Body of pancreas (tissue), 4 donors: ENCODE measurements around the gene CLEC2D. TPM values are rescaled to one million over a fixed set of nuclear protein-coding genes. Genes with fewer than 3 reads are reported as not detected.
"Not testable (repeated sequence)": the region's sequence is repeated elsewhere in the genome, so short reads cannot be mapped to it uniquely, and the experiment has no call there.

Source experiments
- ATAC-seq: fragments of 150-250 bp; one replicate; pipeline ENCODE4 v1.9.1; 2016
- DNase-seq, 4 donors: peaks; one replicate each; pipeline ENCODE4 v3.0.0-alpha.2; 2019
- H3K27ac ChIP-seq, 4 donors: fragments of 200-600 bp; sonication (generic); 1 replicate in 3 of 4; 2 replicates in 1 of 4; pipeline versions ENCODE4 v1.5.1 to v1.6.1; 2016 to 2019; ENCODE audit warnings: mild to moderate bottlenecking in 1 of 4, mixed read lengths in 1 of 4, moderate library complexity in 1 of 4
- H3K27me3 ChIP-seq, 2 donors: fragments of 200-600 bp; sonication (generic); one replicate each; pipeline ENCODE4 v1.6.0; 2016; ENCODE audit warnings: mild to moderate bottlenecking in 1 of 2
- H3K36me3 ChIP-seq, 2 donors: fragments of 200-600 bp; sonication (generic); replicated peaks in 1 of 2; 2 replicates each; pipeline ENCODE4 v1.5.1; 2016; ENCODE audit warnings: low read depth in 2 of 2; ENCODE audit not compliant: insufficient read depth in 1 of 2
- H3K4me1 ChIP-seq: fragments of 200-600 bp; sonication (generic); one replicate; pipeline ENCODE4 v1.6.0; 2016
- H3K4me3 ChIP-seq, 2 donors: fragments of 200-600 bp; sonication (generic); 1 replicate in 1 of 2; 2 replicates in 1 of 2; pipeline ENCODE4 v1.5.1; 2016 to 2019
- H3K9me3 ChIP-seq, 3 donors: fragments of 200-600 bp; sonication (generic); 1 replicate in 2 of 3; 2 replicates in 1 of 3; pipeline ENCODE4 v1.5.1; 2016
- CTCF ChIP-seq, 7 experiments: fragments of 450-650 bp in 4 of 7; fragments of 200-600 bp in 3 of 7; sonication (generic) in 3 of 7; IDR thresholded peaks; one replicate each; pipeline ENCODE4 v1.5.1; 2016 to 2019; ENCODE audit warnings: antibody characterized with exemption in 7 of 7
- POLR2A ChIP-seq, 3 donors: fragments of 450-650 bp; IDR thresholded peaks; one replicate each; pipeline ENCODE4 v1.6.1; 2016; ENCODE audit warnings: antibody characterized with exemption in 3 of 3, mild to moderate bottlenecking in 2 of 3
- WGBS, 2 donors: methylation state at CpG; one replicate each; pipeline ENCODE4 v1.1.5; 2017; 5-methylcytosine and 5-hydroxymethylcytosine counted together
- intact Hi-C: fragments of 100-400 bp; cut with DNase I; formaldehyde crosslinking; loops from one replicate; pipeline ENCODE4 v1.15.1; 2023
- total RNA-seq, 2 donors: library from RNA; depleted of rRNA; stranded (reverse); fragments of >200 nt; gene quantifications; one replicate each; pipeline ENCODE4 v1.1.0, GENCODE V29; 2016

The CLEC2D gene
- total RNA-seq, 2 donors from 2014 or later = 5.3 to 7.5 TPM

- ATAC-seq = no peak
Observed at GRCh38 chr12:9736936-9737705, 67.6 kb downstream of the CLEC2D start.

GRCh38 chr12:9738905-9739304, 69.4 kb downstream of the CLEC2D start:
- H3K9me3 ChIP-seq, ATAC-seq, H3K27me3 ChIP-seq, intact Hi-C loops, DNase-seq, H3K4me3 ChIP-seq, H3K36me3 ChIP-seq: not testable (repeated sequence)
- WGBS, 2 donors = 84 to 89% methylated on average over 14 of the region's 14 CpGs
- H3K27ac ChIP-seq = peak overlapping the region in 2 of 4 donors; percentile 66 to 70
- H3K4me1 ChIP-seq = peaks cover 15% of the 10 kb centered on the region

More at GRCh38 chr12:9736936-9737705, 67.6 kb downstream of the CLEC2D start:
- Histone ChIP-seq H3K9me3 (no peaks in the 10 kb centered on the region), H3K4me3 (no peak overlapping the region), H3K27ac (peak overlapping the region in 3 of 4 donors; percentile 0 to 76 (median 5)), H3K4me1 (peaks cover under 1% of the 10 kb centered on the region), H3K36me3 (no peaks in the 10 kb centered on the region), H3K27me3 (no peaks in the 10 kb centered on the region)
- intact Hi-C loops = no loop called here
- WGBS, 2 donors = 45 to 48% methylated on average over 3 of the region's 3 CpGs
- no peak for TF ChIP-seq POLR2A (IDR thresholded peaks at IDR 0.05)
- TF ChIP-seq CTCF (IDR thresholded peaks at IDR 0.05) = no peak
- no peak for DNase-seq

- Histone ChIP-seq H3K27ac (peak overlapping the region in 3 of 4 donors; percentile 16 to 70 (median 66)), H3K4me1 (peaks cover 15% of the 10 kb centered on the region)
- not testable (repeated sequence) for H3K4me3 ChIP-seq, H3K36me3 ChIP-seq, H3K27me3 ChIP-seq, H3K9me3 ChIP-seq
- ATAC-seq (peak; percentile 55), DNase-seq (peak in 3 of 4 donors; percentile 42 to 63 (median 53))
- intact Hi-C loops = loop anchor here (10.0 kb wide), 1 partner anchor 185 kb away; no protein-coding TSS in a partner anchor
- TF ChIP-seq POLR2A (IDR thresholded peaks at IDR 0.05) = peak; percentile 27 to 68 (median 40)
- 57 to 79% methylated on average over 12 to 40 of the region's 54 CpGs for WGBS, 2 donors
Observed at GRCh38 chr12:9739404-9740105, 70.0 kb downstream of the CLEC2D start.

GRCh38 chr12:9740106-9740750, 70.7 kb downstream of the CLEC2D start:
- TF ChIP-seq POLR2A (IDR thresholded peaks at IDR 0.05) (no peak), CTCF (IDR thresholded peaks at IDR 0.05) (no peak)
- no peaks in the 10 kb centered on the region for H3K27me3 ChIP-seq
- peak overlapping the region in 3 of 4 donors; percentile 16 to 70 (median 66) for H3K27ac ChIP-seq
- no peaks in the 10 kb centered on the region for H3K36me3 ChIP-seq
- no peak overlapping the region for H3K4me3 ChIP-seq
- 42 to 74% methylated on average over 7 of the region's 7 CpGs for WGBS, 2 donors
- DNase-seq (no peak), ATAC-seq (peak; percentile 61)
- no peaks in the 10 kb centered on the region for H3K9me3 ChIP-seq
- intact Hi-C loops = loop anchor here (10.0 kb wide), 1 partner anchor 185 kb away; no protein-coding TSS in a partner anchor
- H3K4me1 ChIP-seq = peaks cover 15% of the 10 kb centered on the region

GRCh38 chr12:9741726-9742125, 72.2 kb downstream of the CLEC2D start:
- ATAC-seq (no peak), DNase-seq (peak in 1 of 4 donors; percentile 18)
- H3K27ac ChIP-seq = no peak overlapping the region
- H3K9me3 ChIP-seq = no peaks in the 10 kb centered on the region
- WGBS, 2 donors = 63 to 74% methylated on average over 4 of the region's 4 CpGs
- intact Hi-C loops = loop anchor here (10.0 kb wide), 1 partner anchor 183 kb away; no protein-coding TSS in a partner anchor
- no peaks in the 10 kb centered on the region for H3K36me3 ChIP-seq
- peaks cover 15% of the 10 kb centered on the region for H3K4me1 ChIP-seq
- H3K4me3 ChIP-seq = no peak overlapping the region
- TF ChIP-seq POLR2A (IDR thresholded peaks at IDR 0.05) (no peak), CTCF (IDR thresholded peaks at IDR 0.05) (no peak)
- H3K27me3 ChIP-seq = no peaks in the 10 kb centered on the region
